A673 (cell line): ENCODE data around the gene PNLIPRP3. TPM values are rescaled to one million over a fixed set of nuclear protein-coding genes. Genes with fewer than 3 reads are reported as not detected.

Experiments
- BruUV-seq: library from RNA; stranded (reverse); fragments of 400-500 nt; replicated peaks from 2 replicates; lab custom pipeline; 2021; lab: Mats Ljungman, UMichigan
- CTCF ChIA-PET: fragments of 300-600 bp; sonication (Branson Sonifier 250); formaldehyde crosslinking; loops from one replicate; lab custom pipeline; 2022; ENCODE audit warnings: antibody characterized with exemption; lab: Charles Lee
- POLR2A ChIA-PET: fragments of 300-600 bp; sonication (Branson Sonifier 250); formaldehyde crosslinking; loops from one replicate; lab custom pipeline; 2022; ENCODE audit warnings: antibody characterized with exemption; ENCODE audit not compliant: low non-redundant PET; lab: Charles Lee
- DNase-seq: peaks from one replicate; pipeline ENCODE4 v3.0.0-alpha.2; 2015; ENCODE audit warnings: low spot score
- H3K27ac ChIP-seq: fragments of 200-600 bp; sonication (generic); 2 replicates; pipeline ENCODE4 v1.5.1; 2016; ENCODE audit warnings: mixed run types, low read depth, mild to moderate bottlenecking, mixed read lengths, antibody characterized with exemption, low read length; ENCODE audit not compliant: poor library complexity, severe bottlenecking
- H3K27me3 ChIP-seq: fragments of 200-600 bp; sonication (generic); replicated peaks from 2 replicates; pipeline ENCODE4 v1.6.1; 2017; ENCODE audit warnings: mixed run types, low read depth, mild to moderate bottlenecking, mixed read lengths, antibody characterized with exemption, low read length; ENCODE audit not compliant: insufficient read depth, poor library complexity
- H3K36me3 ChIP-seq: fragments of 200-600 bp; sonication (generic); 2 replicates; pipeline ENCODE4 v1.6.1; 2016; ENCODE audit warnings: mixed run types, mild to moderate bottlenecking, mixed read lengths, antibody characterized with exemption, low read length; ENCODE audit not compliant: insufficient read depth, poor library complexity, severe bottlenecking
- H3K4me1 ChIP-seq: fragments of 200-600 bp; sonication (generic); 2 replicates; pipeline ENCODE4 v1.6.1; 2017; ENCODE audit warnings: mixed run types, mild to moderate bottlenecking, mixed read lengths, antibody characterized with exemption, low read length; ENCODE audit not compliant: insufficient read depth, poor library complexity, severe bottlenecking
- H3K4me3 ChIP-seq: fragments of 200-600 bp; sonication (generic); 2 replicates; pipeline ENCODE4 v1.5.1; 2016; ENCODE audit warnings: low read depth, mixed run types, mild to moderate bottlenecking, mixed read lengths, low read length; ENCODE audit not compliant: poor library complexity, severe bottlenecking
- H3K9me3 ChIP-seq: fragments of 200-600 bp; sonication (generic); 2 replicates; pipeline ENCODE4 v1.6.1; 2016; ENCODE audit warnings: mixed run types, low read depth, mild to moderate bottlenecking, mixed read lengths, antibody characterized with exemption, low read length; ENCODE audit not compliant: poor library complexity, severe bottlenecking
- CTCF ChIP-seq: fragments of 300-800, 200-600 bp; sonication (generic); conservative IDR thresholded peaks from 2 replicates; pipeline ENCODE4 v1.5.1; 2017; ENCODE audit warnings: low read depth, mild to moderate bottlenecking, antibody characterized with exemption, low read length, moderate library complexity, mixed read lengths
- EZH2 ChIP-seq: fragments of 200-600 bp; sonication (generic); IDR thresholded peaks from 2 replicates; pipeline ENCODE4 v1.6.1; 2017; ENCODE audit warnings: borderline replicate concordance, low read depth, mild to moderate bottlenecking, mixed read lengths, antibody characterized with exemption, low read length; ENCODE audit not compliant: poor library complexity, severe bottlenecking
- intact Hi-C: fragments of 100-400 bp; cut with micrococcal nuclease; formaldehyde crosslinking; loops from one replicate; pipeline ENCODE4 v1.10.0; 2022; ENCODE audit not compliant: unreplicated experiment
- total RNA-seq: library from RNA; stranded (reverse); gene quantifications from 2 replicates; pipeline ENCODE4 v1.2.3, GENCODE V29; 2021

The PNLIPRP3 gene
- total RNA-seq, 1 experiment from 2014 or later: not detected

GRCh38 chr10:116486770-116487448 lies 59.3 kb downstream of the PNLIPRP3 start:
- BruUV-seq: no TSS peak
- Histone ChIP-seq H3K36me3 (no peaks in the 10 kb centered on the region), H3K9me3 (no peaks in the 10 kb centered on the region), H3K4me1 (no peaks in the 10 kb centered on the region), H3K27me3 (peaks cover 9% of the 10 kb centered on the region), H3K27ac (no peak overlapping the region), H3K4me3 (no peak overlapping the region)
- TF ChIP-seq CTCF: no peak
- ChIA-PET CTCF (no interaction called here), POLR2A (no interaction called here)
- intact Hi-C loops: no loop called here
- DNase-seq: no peak

GRCh38 chr10:116487522-116488430 lies 60.1 kb downstream of the PNLIPRP3 start:
- H3K4me3 ChIP-seq: no peak overlapping the region
- H3K27me3 ChIP-seq: peaks cover 16% of the 10 kb centered on the region
- ChIA-PET POLR2A (no interaction called here), CTCF (no interaction called here)
- H3K36me3 ChIP-seq: no peaks in the 10 kb centered on the region
- no peak for TF ChIP-seq EZH2
- TF ChIP-seq CTCF: no peak
- intact Hi-C loops: no loop called here
- DNase-seq: no peak
- no peaks in the 10 kb centered on the region for H3K4me1 ChIP-seq
- H3K9me3 ChIP-seq: no peaks in the 10 kb centered on the region
- BruUV-seq: no TSS peak
- H3K27ac ChIP-seq: no peak overlapping the region

GRCh38 chr10:116489460-116489859 lies 61.8 kb downstream of the PNLIPRP3 start:
- H3K27me3 ChIP-seq: peaks cover 16% of the 10 kb centered on the region
- TF ChIP-seq EZH2: no peak
- no peak for TF ChIP-seq CTCF
- no peaks in the 10 kb centered on the region for H3K4me1 ChIP-seq
- no TSS peak for BruUV-seq
- CTCF ChIA-PET: no interaction called here
- H3K36me3 ChIP-seq: no peaks in the 10 kb centered on the region
- no peaks in the 10 kb centered on the region for H3K9me3 ChIP-seq
- POLR2A ChIA-PET: no interaction called here
- intact Hi-C loops: no loop called here
- H3K27ac ChIP-seq: no peak overlapping the region
- DNase-seq: no peak
- H3K4me3 ChIP-seq: no peak overlapping the region
